ENCODE results near the gene EXOC3L1. TPM values are rescaled to one million over a fixed set of nuclear protein-coding genes. Genes with fewer than 3 reads are reported as not detected.

EXOC3L1 gene
- total and polyA plus RNA-seq, 2 of the 13 experiments (the other 11 are each of a cell fraction or from before 2014, with no cell fraction given) = 0.12 TPM; not detected in 1

DNA sequence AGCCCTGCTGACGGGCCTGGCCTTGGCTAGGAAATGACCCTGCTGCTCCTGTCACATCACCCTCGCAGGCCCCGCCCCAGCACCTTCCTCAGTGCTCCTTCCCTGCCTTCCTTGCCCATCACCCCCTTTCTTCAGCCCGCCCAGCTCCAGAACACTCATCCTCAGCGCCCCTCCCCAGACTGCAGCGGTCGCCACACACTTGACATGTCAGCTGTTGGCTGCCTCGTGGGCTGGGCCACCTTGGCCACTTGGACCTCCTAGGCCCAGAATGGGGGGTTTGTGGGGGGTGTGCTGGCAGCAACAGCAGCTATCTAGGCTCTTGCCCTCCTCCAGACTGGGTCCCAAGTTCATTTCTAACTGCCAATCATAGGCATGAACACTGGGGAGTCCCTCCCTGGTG is 19.6 kb upstream of the EXOC3L1 start:
- ChIA-PET POLR2A (interaction anchor here (1.2 to 3.0 kb wide), 4 partner anchors 12 to 39 kb away, joined by 4 to 17 read pairs (median 7); partner anchors contain the start of genes E2F4, NOL3 and TMEM208), CTCF (ENCODE audit: low intra/inter-chr PET ratio, low total read pairs) (no interaction called here)
- H3K79me2 ChIP-seq (ENCODE audit: insufficient read depth, low read length) = no peaks in the 10 kb centered on the region
- H3K4me3 ChIP-seq (replicated peaks in 1 of 3; ENCODE audit: insufficient read depth in 1 of 3, low read depth in 2 of 3, low read length in 3 of 3) = no peak overlapping the region
- no peaks in the 10 kb centered on the region for H3K27me3 ChIP-seq (ENCODE audit: control insufficient read depth in 1 of 2, insufficient read depth in 2 of 2, low read length in 2 of 2)
- H3K27ac ChIP-seq (ENCODE audit: extremely low read length, insufficient read depth, low read length) = no peak overlapping the region
- H4K20me1 ChIP-seq (ENCODE audit: insufficient read depth, low read length) = no peaks in the 10 kb centered on the region
- TF ChIP-seq, protein P1, sequence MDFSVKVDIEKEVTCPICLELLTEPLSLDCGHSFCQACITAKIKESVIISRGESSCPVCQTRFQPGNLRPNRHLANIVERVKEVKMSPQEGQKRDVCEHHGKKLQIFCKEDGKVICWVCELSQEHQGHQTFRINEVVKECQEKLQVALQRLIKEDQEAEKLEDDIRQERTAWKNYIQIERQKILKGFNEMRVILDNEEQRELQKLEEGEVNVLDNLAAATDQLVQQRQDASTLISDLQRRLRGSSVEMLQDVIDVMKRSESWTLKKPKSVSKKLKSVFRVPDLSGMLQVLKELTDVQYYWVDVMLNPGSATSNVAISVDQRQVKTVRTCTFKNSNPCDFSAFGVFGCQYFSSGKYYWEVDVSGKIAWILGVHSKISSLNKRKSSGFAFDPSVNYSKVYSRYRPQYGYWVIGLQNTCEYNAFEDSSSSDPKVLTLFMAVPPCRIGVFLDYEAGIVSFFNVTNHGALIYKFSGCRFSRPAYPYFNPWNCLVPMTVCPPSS (IDR thresholded peaks at IDR 0.05) = no peak
- TF ChIP-seq ATF5 (CRISPR knock-in tag; IDR thresholded peaks at IDR 0.05; ENCODE audit: low read depth) = 0 out of 2 replicates have a peak, but pooled peaks have one; percentile 20
- peak; percentile 65 for TF ChIP-seq AGO1 (IDR thresholded peaks at IDR 0.05; ENCODE audit: low read depth, low read length, poor library complexity, severe bottlenecking)
- TF ChIP-seq ZSCAN20 (CRISPR knock-in tag; IDR thresholded peaks at IDR 0.05; ENCODE audit: borderline replicate concordance) = no peak
- no peak for TF ChIP-seq ZNF580 (CRISPR knock-in tag; IDR thresholded peaks at IDR 0.05; ENCODE audit: borderline replicate concordance, low read depth)
- TF ChIP-seq ZNF329 (CRISPR knock-in tag; IDR thresholded peaks at IDR 0.05; ENCODE audit: low read depth) = no peak
- TF ChIP-seq ZNF687 (CRISPR knock-in tag; IDR thresholded peaks at IDR 0.05) = no peak
- TF ChIP-seq PCBP1 (IDR thresholded peaks at IDR 0.05; ENCODE audit: borderline replicate concordance, low read depth, low read length) = 0 out of 2 replicates have a peak, but pooled peaks have one; percentile 12
- TF ChIP-seq, protein P2, sequence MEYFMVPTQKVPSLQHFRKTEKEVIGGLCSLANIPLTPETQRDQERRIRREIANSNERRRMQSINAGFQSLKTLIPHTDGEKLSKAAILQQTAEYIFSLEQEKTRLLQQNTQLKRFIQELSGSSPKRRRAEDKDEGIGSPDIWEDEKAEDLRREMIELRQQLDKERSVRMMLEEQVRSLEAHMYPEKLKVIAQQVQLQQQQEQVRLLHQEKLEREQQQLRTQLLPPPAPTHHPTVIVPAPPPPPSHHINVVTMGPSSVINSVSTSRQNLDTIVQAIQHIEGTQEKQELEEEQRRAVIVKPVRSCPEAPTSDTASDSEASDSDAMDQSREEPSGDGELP (IDR thresholded peaks at IDR 0.05; ENCODE audit: borderline replicate concordance, low read depth) = no peak
- TF ChIP-seq SATB2 (CRISPR knock-in tag; IDR thresholded peaks at IDR 0.05) = no peak
- TF ChIP-seq ZNF782 (CRISPR knock-in tag; IDR thresholded peaks at IDR 0.05; ENCODE audit: borderline replicate concordance) = 0 out of 2 replicates have a peak, but pooled peaks have one; percentile 8
- TF ChIP-seq, protein P3, sequence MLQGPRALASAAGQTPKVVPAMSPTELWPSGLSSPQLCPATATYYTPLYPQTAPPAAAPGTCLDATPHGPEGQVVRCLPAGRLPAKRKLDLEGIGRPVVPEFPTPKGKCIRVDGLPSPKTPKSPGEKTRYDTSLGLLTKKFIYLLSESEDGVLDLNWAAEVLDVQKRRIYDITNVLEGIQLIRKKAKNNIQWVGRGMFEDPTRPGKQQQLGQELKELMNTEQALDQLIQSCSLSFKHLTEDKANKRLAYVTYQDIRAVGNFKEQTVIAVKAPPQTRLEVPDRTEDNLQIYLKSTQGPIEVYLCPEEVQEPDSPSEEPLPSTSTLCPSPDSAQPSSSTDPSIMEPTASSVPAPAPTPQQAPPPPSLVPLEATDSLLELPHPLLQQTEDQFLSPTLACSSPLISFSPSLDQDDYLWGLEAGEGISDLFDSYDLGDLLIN (CRISPR knock-in tag; IDR thresholded peaks at IDR 0.05; ENCODE audit: borderline replicate concordance) = no peak
- no peak for TF ChIP-seq HMGA1 (CRISPR knock-in tag; conservative IDR thresholded peaks at IDR 0.05)
- TF ChIP-seq ZNF788 (CRISPR knock-in tag; IDR thresholded peaks at IDR 0.05; ENCODE audit: borderline replicate concordance) = no peak
- no peaks in the 10 kb centered on the region for H3K36me3 ChIP-seq (replicated peaks in 1 of 2; ENCODE audit: control insufficient read depth in 1 of 2, insufficient read depth in 2 of 2, low read length in 2 of 2)
- no peak overlapping the region for H3K4me2 ChIP-seq (ENCODE audit: low read depth, low read length)
- no TSS peak for BruUV-seq (replicated peaks)
- DNase-seq (ENCODE audit: low spot score) (no peak), ATAC-seq (no peak), FAIRE-seq (no peak)
- WGBS (ENCODE audit: low lambda C conversion rate) = 72% methylated on average over 8 of the region's 8 CpGs
- in situ Hi-C loops (cut with HindIII; ENCODE audit: extremely low pct_ligation_motif_present, low pct_unique_long_range_greater_than_20kb) (no loop called here), intact Hi-C loops (cut with micrococcal nuclease; ENCODE audit: unreplicated experiment) (no loop called here)
- H2AFZ ChIP-seq (ENCODE audit: low read length) = no peak overlapping the region
- H3K9ac ChIP-seq (ENCODE audit: insufficient read depth, low read depth, low read length) = no peak overlapping the region
- no peaks in the 10 kb centered on the region for H3K9me3 ChIP-seq (ENCODE audit: low read length)
- H3K4me1 ChIP-seq (ENCODE audit: insufficient read depth, low read length) = peaks cover 72% of the 10 kb centered on the region

Measured in HepG2 (cell line).